HEK293 (cell line): ENCODE measurements around the gene SLC9A2.

Source experiments
- CTCF ChIA-PET: fragments of 350-600 bp; formaldehyde crosslinking; extraction: SDS; loops from one replicate; lab custom pipeline; 2021; ENCODE audit warnings: antibody characterized with exemption; lab: Yijun Ruan, JAX
- POLR2A ChIA-PET: fragments of 300-600 bp; formaldehyde crosslinking; extraction: SDS; loops from one replicate; lab custom pipeline; 2020; ENCODE audit warnings: antibody characterized with exemption, inconsistent platforms; lab: Yijun Ruan, JAX
- H3K27ac ChIP-seq: fragments of 200-500 bp; sonication (Bioruptor generic); 2 replicates; pipeline ENCODE4 v1.5.1; 2014; ENCODE audit warnings: low read depth, low read length, control low read depth, inconsistent platforms; ENCODE audit errors: extremely low read depth
- H3K36me3 ChIP-seq, 2 experiments: fragments of 200-500 bp in 1 of 2; sonication (Bioruptor generic) in 1 of 2; 1 replicate in 1 of 2; 2 replicates in 1 of 2; pipeline ENCODE4 v1.5.1; 2014 to 2017; ENCODE audit warnings: inconsistent platforms in 2 of 2, low read length in 2 of 2; ENCODE audit not compliant: control insufficient read depth in 2 of 2, insufficient read depth in 1 of 2
- H3K4me1 ChIP-seq: fragments of 200-500 bp; sonication (Bioruptor generic); 2 replicates; pipeline ENCODE4 v1.5.1; 2014; ENCODE audit warnings: mild to moderate bottlenecking, low read length, inconsistent platforms; ENCODE audit not compliant: control insufficient read depth, insufficient read depth
- H3K4me3 ChIP-seq: 2 replicates; pipeline ENCODE4 v1.5.1; 2011; ENCODE audit warnings: low read depth, mild to moderate bottlenecking, control low read depth, low read length, moderate library complexity
- H3K9me3 ChIP-seq: fragments of 200-500 bp; sonication (Bioruptor generic); 2 replicates; pipeline ENCODE4 v1.5.1; 2014; ENCODE audit warnings: low read depth, low read length, inconsistent platforms; ENCODE audit not compliant: control insufficient read depth, insufficient read depth
- OVOL3 ChIP-seq: fragments of 450-650 bp; formaldehyde crosslinking; IDR thresholded peaks from 2 replicates; pipeline ENCODE4 v1.5.1; 2016; ENCODE audit warnings: missing biosample characterization, missing genetic modification characterization
- PRDM2 ChIP-seq: fragments of 450-650 bp; formaldehyde crosslinking; IDR thresholded peaks from 2 replicates; pipeline ENCODE4 v1.5.1; 2016; ENCODE audit warnings: missing biosample characterization, missing genetic modification characterization, borderline replicate concordance
- SP3 ChIP-seq: fragments of 450-650 bp; formaldehyde crosslinking; IDR thresholded peaks from 2 replicates; pipeline ENCODE4 v1.5.1; 2016; ENCODE audit warnings: missing biosample characterization, missing genetic modification characterization
- ZBTB26 ChIP-seq: fragments of 450-650 bp; formaldehyde crosslinking; optimal IDR thresholded peaks from 2 replicates; pipeline ENCODE3; 2016; ENCODE audit warnings: missing biosample characterization, mild to moderate bottlenecking, missing genetic modification characterization
- ZBTB49 ChIP-seq: fragments of 450-650 bp; formaldehyde crosslinking; IDR thresholded peaks from 2 replicates; pipeline ENCODE4 v1.5.1; 2016; ENCODE audit warnings: missing biosample characterization, missing genetic modification characterization, low read depth
- ZBTB6 ChIP-seq: fragments of 450-650 bp; formaldehyde crosslinking; IDR thresholded peaks from 2 replicates; pipeline ENCODE4 v1.5.1; 2017; ENCODE audit warnings: missing biosample characterization, missing genetic modification characterization
- ZNF157 ChIP-seq: fragments of 450-650 bp; formaldehyde crosslinking; IDR thresholded peaks from 2 replicates; pipeline ENCODE4 v1.5.1; 2016; ENCODE audit warnings: missing biosample characterization, missing genetic modification characterization
- ZNF174 ChIP-seq: fragments of 450-650 bp; formaldehyde crosslinking; IDR thresholded peaks from 2 replicates; pipeline ENCODE4 v1.5.0; 2017; ENCODE audit warnings: missing biosample characterization, mild to moderate bottlenecking, missing genetic modification characterization
- ZNF211 ChIP-seq: fragments of 450-650 bp; formaldehyde crosslinking; IDR thresholded peaks from 2 replicates; pipeline ENCODE4 v1.5.1; 2016; ENCODE audit warnings: low read depth, missing biosample characterization, missing genetic modification characterization
- ZNF24 ChIP-seq: fragments of 450-650 bp; formaldehyde crosslinking; IDR thresholded peaks from 2 replicates; pipeline ENCODE4 v1.5.1; 2016; ENCODE audit warnings: missing biosample characterization, missing genetic modification characterization
- ZNF266 ChIP-seq: fragments of 450-650 bp; formaldehyde crosslinking; IDR thresholded peaks from 2 replicates; pipeline ENCODE4 v1.5.1; 2016; ENCODE audit warnings: missing biosample characterization, missing genetic modification characterization, low read depth
- ZNF398 ChIP-seq: fragments of 450-650 bp; formaldehyde crosslinking; IDR thresholded peaks from 2 replicates; pipeline ENCODE4 v1.5.1; 2017; ENCODE audit warnings: missing biosample characterization, missing genetic modification characterization
- ZNF416 ChIP-seq: fragments of 450-650 bp; formaldehyde crosslinking; IDR thresholded peaks from 2 replicates; pipeline ENCODE4 v1.5.1; 2016; ENCODE audit warnings: missing biosample characterization, missing genetic modification characterization
- ZNF549 ChIP-seq: fragments of 450-650 bp; IDR thresholded peaks from 2 replicates; pipeline ENCODE4 v1.5.1; 2018; ENCODE audit warnings: missing biosample characterization, missing genetic modification characterization, mild to moderate bottlenecking, inconsistent platforms, moderate library complexity
- ZNF610 ChIP-seq: fragments of 450-650 bp; formaldehyde crosslinking; IDR thresholded peaks from 2 replicates; pipeline ENCODE4 v1.5.1; 2016; ENCODE audit warnings: missing biosample characterization, missing genetic modification characterization, borderline replicate concordance
- ZNF837 ChIP-seq: fragments of 450-650 bp; formaldehyde crosslinking; IDR thresholded peaks from 2 replicates; pipeline ENCODE4 v1.5.1; 2016; ENCODE audit warnings: missing biosample characterization, missing genetic modification characterization
- TF ChIP-seq, protein P1 (sequence below): fragments of 450-650 bp; formaldehyde crosslinking; IDR thresholded peaks from 2 replicates; pipeline ENCODE4; 2016; ENCODE audit warnings: missing biosample characterization, missing genetic modification characterization
- TF ChIP-seq, protein P2 (sequence below): fragments of 450-650 bp; formaldehyde crosslinking; IDR thresholded peaks from 2 replicates; pipeline ENCODE4 v1.5.1; 2016; ENCODE audit warnings: missing biosample characterization, missing genetic modification characterization
- TF ChIP-seq, protein P3 (sequence below): fragments of 450-650 bp; formaldehyde crosslinking; IDR thresholded peaks from 2 replicates; pipeline ENCODE4 v1.5.1; 2016; ENCODE audit warnings: missing biosample characterization, missing genetic modification characterization

SLC9A2 gene

GRCh38 chr2:102593516-102593915, 25.8 kb upstream of the SLC9A2 start (continued):
- no peak for TF ChIP-seq ZBTB26 (tag by site-specific recombination)
- TF ChIP-seq ZNF24 (tag by site-specific recombination), result no peak
- TF ChIP-seq ZBTB49 (tag by site-specific recombination), result no peak
- TF ChIP-seq ZBTB6 (tag by site-specific recombination), result no peak

GRCh38 chr2:102594445-102595016, 24.8 kb upstream of the SLC9A2 start:
- Histone ChIP-seq H3K27ac (no peak overlapping the region), H3K36me3 (no peaks in the 10 kb centered on the region), H3K4me1 (no peaks in the 10 kb centered on the region), H3K9me3 (no peaks in the 10 kb centered on the region), H3K4me3 (no peak overlapping the region)
- ChIA-PET POLR2A (no interaction called here), CTCF (interaction anchor here (1.4 to 1.8 kb wide), 2 partner anchors 21 to 122 kb away, joined by 5 to 7 read pairs; partner anchors contain the start of gene SLC9A4)
- TF ChIP-seq PRDM2 (tag by site-specific recombination) (no peak), ZNF398 (tag by site-specific recombination) (no peak), ZNF416 (tag by site-specific recombination) (no peak), ZNF174 (no peak), OVOL3 (tag by site-specific recombination) (no peak), ZNF610 (tag by site-specific recombination) (no peak), ZNF211 (no peak), ZNF837 (tag by site-specific recombination) (no peak), ZNF266 (tag by site-specific recombination) (no peak), ZNF157 (no peak), SP3 (tag by site-specific recombination) (no peak), ZNF549 (tag by site-specific recombination) (no peak)
- TF ChIP-seq, protein P1, sequence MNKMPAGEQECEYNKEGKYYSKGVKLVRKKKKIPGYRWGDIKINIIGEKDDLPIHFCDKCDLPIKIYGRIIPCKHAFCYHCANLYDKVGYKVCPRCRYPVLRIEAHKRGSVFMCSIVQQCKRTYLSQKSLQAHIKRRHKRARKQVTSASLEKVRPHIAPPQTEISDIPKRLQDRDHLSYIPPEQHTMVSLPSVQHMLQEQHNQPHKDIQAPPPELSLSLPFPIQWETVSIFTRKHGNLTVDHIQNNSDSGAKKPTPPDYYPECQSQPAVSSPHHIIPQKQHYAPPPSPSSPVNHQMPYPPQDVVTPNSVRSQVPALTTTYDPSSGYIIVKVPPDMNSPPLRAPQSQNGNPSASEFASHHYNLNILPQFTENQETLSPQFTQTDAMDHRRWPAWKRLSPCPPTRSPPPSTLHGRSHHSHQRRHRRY (tag by site-specific recombination), result no peak
- TF ChIP-seq, protein P2, sequence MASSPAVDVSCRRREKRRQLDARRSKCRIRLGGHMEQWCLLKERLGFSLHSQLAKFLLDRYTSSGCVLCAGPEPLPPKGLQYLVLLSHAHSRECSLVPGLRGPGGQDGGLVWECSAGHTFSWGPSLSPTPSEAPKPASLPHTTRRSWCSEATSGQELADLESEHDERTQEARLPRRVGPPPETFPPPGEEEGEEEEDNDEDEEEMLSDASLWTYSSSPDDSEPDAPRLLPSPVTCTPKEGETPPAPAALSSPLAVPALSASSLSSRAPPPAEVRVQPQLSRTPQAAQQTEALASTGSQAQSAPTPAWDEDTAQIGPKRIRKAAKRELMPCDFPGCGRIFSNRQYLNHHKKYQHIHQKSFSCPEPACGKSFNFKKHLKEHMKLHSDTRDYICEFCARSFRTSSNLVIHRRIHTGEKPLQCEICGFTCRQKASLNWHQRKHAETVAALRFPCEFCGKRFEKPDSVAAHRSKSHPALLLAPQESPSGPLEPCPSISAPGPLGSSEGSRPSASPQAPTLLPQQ (tag by site-specific recombination), result no peak
- TF ChIP-seq, protein P3, sequence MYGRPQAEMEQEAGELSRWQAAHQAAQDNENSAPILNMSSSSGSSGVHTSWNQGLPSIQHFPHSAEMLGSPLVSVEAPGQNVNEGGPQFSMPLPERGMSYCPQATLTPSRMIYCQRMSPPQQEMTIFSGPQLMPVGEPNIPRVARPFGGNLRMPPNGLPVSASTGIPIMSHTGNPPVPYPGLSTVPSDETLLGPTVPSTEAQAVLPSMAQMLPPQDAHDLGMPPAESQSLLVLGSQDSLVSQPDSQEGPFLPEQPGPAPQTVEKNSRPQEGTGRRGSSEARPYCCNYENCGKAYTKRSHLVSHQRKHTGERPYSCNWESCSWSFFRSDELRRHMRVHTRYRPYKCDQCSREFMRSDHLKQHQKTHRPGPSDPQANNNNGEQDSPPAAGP (tag by site-specific recombination), result no peak
